Measurements from ENCODE around the gene G2E3. TPM values are rescaled to one million over a fixed set of nuclear protein-coding genes. Genes with fewer than 3 reads are reported as not detected.

Gene G2E3
- total RNA-seq, 1 experiment from 2014 or later: 34.1 TPM

DNA sequence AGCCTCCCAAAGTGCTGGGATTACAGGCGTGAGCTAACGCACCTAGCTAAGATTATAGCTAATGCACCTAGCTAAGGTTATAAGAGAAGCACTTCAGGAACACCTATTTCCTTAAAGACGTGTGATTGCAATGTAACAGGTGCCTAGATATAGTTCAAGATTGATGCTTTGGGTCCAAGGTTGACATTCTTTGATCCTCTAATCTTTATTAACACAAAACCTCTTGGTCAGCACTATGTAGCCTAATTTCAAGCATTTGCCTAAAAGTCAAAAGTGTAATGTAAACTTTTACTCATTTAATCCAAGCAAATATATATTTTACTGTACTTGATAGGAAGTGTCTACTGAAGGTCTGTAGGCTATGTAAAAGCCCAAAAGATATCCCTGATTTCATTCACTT lies 99.7 kb downstream of the G2E3 start:
- H3K27ac Mint-ChIP-seq (ENCODE audit: low read depth, unreplicated experiment): no peak overlapping the region
- no peaks in the 10 kb centered on the region for H3K27me3 Mint-ChIP-seq (ENCODE audit: insufficient read depth, unreplicated experiment)
- intact Hi-C loops (cut with micrococcal nuclease): loop anchor here (5.0 to 10.0 kb wide), 2 partner anchors 696 to 1904 kb away; no protein-coding TSS in a partner anchor
- no peaks in the 10 kb centered on the region for H3K4me1 Mint-ChIP-seq (ENCODE audit: insufficient read depth, unreplicated experiment)
- H3K36me3 Mint-ChIP-seq (ENCODE audit: insufficient read depth, unreplicated experiment): peaks cover 40% of the 10 kb centered on the region
- no peak for DNase-seq (ENCODE audit: unreplicated experiment)
- no TSS peak for BruUV-seq (replicated peaks)
- ChIA-PET POLR2A (interaction anchor here (1.4 kb wide), 1 partner anchor 36 kb away, joined by 5 read pairs; the partner anchor contains the start of gene SCFD1), CTCF (no interaction called here)
- H3K4me3 Mint-ChIP-seq (ENCODE audit: unreplicated experiment): no peak overlapping the region
- TF ChIP-seq, protein P1, sequence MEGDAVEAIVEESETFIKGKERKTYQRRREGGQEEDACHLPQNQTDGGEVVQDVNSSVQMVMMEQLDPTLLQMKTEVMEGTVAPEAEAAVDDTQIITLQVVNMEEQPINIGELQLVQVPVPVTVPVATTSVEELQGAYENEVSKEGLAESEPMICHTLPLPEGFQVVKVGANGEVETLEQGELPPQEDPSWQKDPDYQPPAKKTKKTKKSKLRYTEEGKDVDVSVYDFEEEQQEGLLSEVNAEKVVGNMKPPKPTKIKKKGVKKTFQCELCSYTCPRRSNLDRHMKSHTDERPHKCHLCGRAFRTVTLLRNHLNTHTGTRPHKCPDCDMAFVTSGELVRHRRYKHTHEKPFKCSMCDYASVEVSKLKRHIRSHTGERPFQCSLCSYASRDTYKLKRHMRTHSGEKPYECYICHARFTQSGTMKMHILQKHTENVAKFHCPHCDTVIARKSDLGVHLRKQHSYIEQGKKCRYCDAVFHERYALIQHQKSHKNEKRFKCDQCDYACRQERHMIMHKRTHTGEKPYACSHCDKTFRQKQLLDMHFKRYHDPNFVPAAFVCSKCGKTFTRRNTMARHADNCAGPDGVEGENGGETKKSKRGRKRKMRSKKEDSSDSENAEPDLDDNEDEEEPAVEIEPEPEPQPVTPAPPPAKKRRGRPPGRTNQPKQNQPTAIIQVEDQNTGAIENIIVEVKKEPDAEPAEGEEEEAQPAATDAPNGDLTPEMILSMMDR (IDR thresholded peaks at IDR 0.05; ENCODE audit: unreplicated experiment): no peak
- H3K9me3 Mint-ChIP-seq (ENCODE audit: unreplicated experiment): no peaks in the 10 kb centered on the region

DNA sequence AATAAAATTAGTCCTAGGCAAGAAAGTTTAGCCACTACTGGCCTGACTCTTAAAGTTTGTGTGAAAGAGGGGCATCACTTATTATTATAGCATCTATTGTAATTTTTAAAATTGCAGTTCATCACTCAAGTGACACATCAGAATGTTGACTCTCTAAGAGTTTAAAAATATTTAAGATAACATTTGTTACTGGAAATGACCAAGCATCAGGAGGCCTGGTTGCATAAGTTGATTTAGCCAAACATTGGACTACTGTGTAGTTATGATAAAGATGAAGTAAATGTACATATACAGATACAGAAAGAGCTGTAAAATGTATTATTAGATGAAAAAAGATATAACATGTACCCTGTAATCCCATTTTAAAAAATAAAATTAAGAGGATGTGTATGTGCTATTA lies 110.6 kb downstream of the G2E3 start:
- Mint-ChIP-seq H3K27me3 (ENCODE audit: insufficient read depth, unreplicated experiment) (no peaks in the 10 kb centered on the region), H3K9me3 (ENCODE audit: unreplicated experiment) (peaks cover 6% of the 10 kb centered on the region), H3K4me1 (ENCODE audit: insufficient read depth, unreplicated experiment) (no peaks in the 10 kb centered on the region), H3K27ac (ENCODE audit: low read depth, unreplicated experiment) (no peak overlapping the region), H3K4me3 (ENCODE audit: unreplicated experiment) (no peak overlapping the region), H3K36me3 (ENCODE audit: insufficient read depth, unreplicated experiment) (peaks cover 23% of the 10 kb centered on the region)
- no peak for DNase-seq (ENCODE audit: unreplicated experiment)
- BruUV-seq (replicated peaks): no TSS peak
- ChIA-PET POLR2A (interaction anchor here (0.7 kb wide), 1 partner anchor 10 kb away, joined by 4 read pairs; no protein-coding TSS in a partner anchor), CTCF (no interaction called here)
- intact Hi-C loops (cut with micrococcal nuclease): no loop called here
- TF ChIP-seq, protein P1 (IDR thresholded peaks at IDR 0.05; ENCODE audit: unreplicated experiment): no peak

Other genes starting within 250 kb of the G2E3 start
- gene SCFD1, start 63.2 kb downstream of the G2E3 start, total RNA-seq (2022): 113 and 126 TPM in 2 replicates

Measured in MCF 10A (cell line).